Muscle of arm (tissue), 12 donors: ENCODE data around the gene SLC44A5. TPM values are rescaled to one million over a fixed set of nuclear protein-coding genes. Genes with fewer than 3 reads are reported as not detected.
"Not testable (repeated sequence)": the region's sequence is repeated elsewhere in the genome, so short reads cannot be mapped to it uniquely, and the experiment has no call there.

Experiments
- DNase-seq: peaks from one replicate; pipeline ENCODE4 v3.0.0-alpha.2; 2013
- polyA plus RNA-seq, 12 donors: library from polyadenylated mRNA; unstranded; fragments of 120-200 nt; gene quantifications; one replicate each; pipeline ENCODE4 v1.2.1, GENCODE V29; 2013; ENCODE audit not compliant: insufficient read length in 12 of 12

SLC44A5 gene
- polyA plus RNA-seq, 12 donors: 0.28 to 3.2 (median 0.68) TPM; not detected in 1

- DNase-seq: not testable (repeated sequence)
These were observed 235.2 kb downstream of the SLC44A5 start for GRCh38 chr1:75375476-75376447.

- DNase-seq: no peak
These were observed 237.3 kb downstream of the SLC44A5 start for GRCh38 chr1:75373542-75374159.

GRCh38 chr1:75366595-75366994, 244.3 kb downstream of the SLC44A5 start:
- no peak for DNase-seq

- DNase-seq: no peak
These were observed 249.7 kb downstream of the SLC44A5 start for GRCh38 chr1:75361260-75361659.

GRCh38 chr1:75354267-75354666, 256.6 kb downstream of the SLC44A5 start:
- not testable (repeated sequence) for DNase-seq

GRCh38 chr1:75353051-75353450, 257.9 kb downstream of the SLC44A5 start:
- DNase-seq: no peak

GRCh38 chr1:75345538-75346292, 265.2 kb downstream of the SLC44A5 start:
- no peak for DNase-seq

GRCh38 chr1:75342786-75343185, 268.1 kb downstream of the SLC44A5 start:
- DNase-seq: no peak

GRCh38 chr1:75341537-75341936, 269.4 kb downstream of the SLC44A5 start:
- no peak for DNase-seq

GRCh38 chr1:75338616-75339483, 272.1 kb downstream of the SLC44A5 start:
- no peak for DNase-seq

- no peak for DNase-seq
These were observed 276.0 kb downstream of the SLC44A5 start for GRCh38 chr1:75334876-75335389.

- DNase-seq: no peak
These were observed 280.3 kb downstream of the SLC44A5 start for GRCh38 chr1:75330624-75331023.

GRCh38 chr1:75328691-75329090, 282.2 kb downstream of the SLC44A5 start:
- no peak for DNase-seq

- DNase-seq: no peak
These were observed 283.5 kb downstream of the SLC44A5 start for GRCh38 chr1:75327395-75327794.

- DNase-seq: no peak
These were observed 292.9 kb downstream of the SLC44A5 start for GRCh38 chr1:75317976-75318375.

- no peak for DNase-seq
These were observed 294.7 kb downstream of the SLC44A5 start for GRCh38 chr1:75316230-75316629.

- no peak for DNase-seq
These were observed 298.3 kb downstream of the SLC44A5 start for GRCh38 chr1:75312620-75313019.

- no peak for DNase-seq
These were observed 300.8 kb downstream of the SLC44A5 start for GRCh38 chr1:75310067-75310466.

- no peak for DNase-seq
These were observed 302.5 kb downstream of the SLC44A5 start for GRCh38 chr1:75308365-75308764.

- DNase-seq: no peak
These were observed 305.9 kb downstream of the SLC44A5 start for GRCh38 chr1:75305061-75305460.

- DNase-seq: no peak
These were observed 317.6 kb downstream of the SLC44A5 start for GRCh38 chr1:75293270-75293669.
